CD4-positive, alpha-beta T cell treated with Interleukin-15 for 1 hour (primary cell): ENCODE data around the gene RASGRP1.

ENCODE experiments used
- DNase-seq: peaks from one replicate; pipeline ENCODE4 v3.0.0-alpha.2; 2020

RASGRP1 gene

DNA sequence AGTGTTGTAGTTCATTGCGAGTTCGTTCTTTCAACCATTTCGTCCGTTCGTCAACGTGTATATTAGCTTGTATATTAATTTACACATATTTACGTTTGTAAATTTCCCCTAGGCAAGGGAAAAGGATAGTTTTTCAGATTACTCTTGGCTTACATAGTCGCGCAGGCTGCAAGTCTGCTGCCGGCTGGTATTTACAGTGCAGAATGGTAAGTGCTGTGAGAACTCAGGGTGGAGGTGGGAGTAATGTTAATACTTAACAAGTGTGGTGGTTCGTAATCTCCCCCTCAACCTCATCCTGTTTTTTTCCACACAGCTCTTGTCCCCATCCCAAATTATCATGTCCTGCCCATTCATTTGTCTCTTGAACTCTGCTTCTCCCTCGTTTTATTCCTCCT is 109.9 kb downstream of the RASGRP1 start:
- no peak for DNase-seq

DNA sequence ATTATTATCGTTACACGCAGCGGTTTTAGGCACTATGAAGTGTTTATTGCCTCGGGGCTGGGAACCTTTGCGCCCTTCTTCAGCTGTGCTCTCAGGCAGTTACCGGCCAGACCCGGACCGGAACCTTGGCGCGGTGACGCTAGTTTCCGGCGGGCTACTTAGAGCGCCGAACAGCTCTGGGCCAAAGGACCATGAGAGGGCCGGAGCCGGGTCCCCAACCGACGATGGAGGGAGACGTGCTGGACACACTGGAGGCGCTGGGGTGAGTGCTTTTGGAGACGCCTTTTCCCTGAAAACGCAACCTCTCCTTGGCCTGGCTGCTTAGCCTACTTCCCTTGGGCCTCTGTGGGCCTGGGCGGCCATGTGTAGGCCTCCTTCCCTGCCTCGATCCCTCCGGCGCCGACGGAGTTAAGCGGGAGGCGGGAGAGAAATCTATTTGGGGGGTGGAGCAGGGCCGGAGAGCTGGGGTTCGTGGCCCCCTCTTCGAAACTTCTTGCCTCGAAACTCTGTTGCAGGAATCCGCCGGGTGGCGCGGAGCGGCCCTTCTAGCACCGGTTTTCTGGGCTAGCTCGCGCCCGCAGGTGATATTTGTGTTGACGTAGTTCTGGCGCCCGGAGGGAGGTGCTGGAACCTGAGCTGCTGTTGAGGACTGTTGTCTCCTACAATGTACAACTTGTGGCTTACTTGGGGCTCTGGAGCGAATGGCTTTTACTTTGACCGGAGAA is 110.5 kb downstream of the RASGRP1 start, which contains the start of gene FAM98B:
FAM98B (plus strand) TSS at position 157 of the 725 bp plus-strand sequence; CDS start at position 192, 35 bp downstream.
- DNase-seq, result peak; percentile 82

DNA sequence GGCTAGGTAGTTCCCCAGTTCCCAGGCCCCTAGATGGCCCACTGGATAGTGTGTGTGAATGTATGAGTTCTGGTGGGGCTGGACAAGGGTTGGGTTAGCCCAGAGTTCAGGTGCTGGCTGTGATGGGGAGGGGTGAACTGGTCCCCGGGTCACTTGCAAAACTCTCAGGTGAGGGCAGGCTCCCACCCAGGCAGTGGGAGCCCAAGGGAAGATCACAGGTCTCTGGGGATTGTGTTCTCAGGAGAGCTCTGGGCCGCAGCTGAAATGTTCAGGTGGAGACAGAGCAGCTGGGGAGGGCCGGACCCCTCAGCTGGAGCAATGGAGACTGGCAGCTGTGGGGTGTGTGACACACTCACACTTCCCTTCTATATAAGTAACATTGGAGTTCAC is 123.5 kb downstream of the RASGRP1 start:
- DNase-seq, result no peak

DNA sequence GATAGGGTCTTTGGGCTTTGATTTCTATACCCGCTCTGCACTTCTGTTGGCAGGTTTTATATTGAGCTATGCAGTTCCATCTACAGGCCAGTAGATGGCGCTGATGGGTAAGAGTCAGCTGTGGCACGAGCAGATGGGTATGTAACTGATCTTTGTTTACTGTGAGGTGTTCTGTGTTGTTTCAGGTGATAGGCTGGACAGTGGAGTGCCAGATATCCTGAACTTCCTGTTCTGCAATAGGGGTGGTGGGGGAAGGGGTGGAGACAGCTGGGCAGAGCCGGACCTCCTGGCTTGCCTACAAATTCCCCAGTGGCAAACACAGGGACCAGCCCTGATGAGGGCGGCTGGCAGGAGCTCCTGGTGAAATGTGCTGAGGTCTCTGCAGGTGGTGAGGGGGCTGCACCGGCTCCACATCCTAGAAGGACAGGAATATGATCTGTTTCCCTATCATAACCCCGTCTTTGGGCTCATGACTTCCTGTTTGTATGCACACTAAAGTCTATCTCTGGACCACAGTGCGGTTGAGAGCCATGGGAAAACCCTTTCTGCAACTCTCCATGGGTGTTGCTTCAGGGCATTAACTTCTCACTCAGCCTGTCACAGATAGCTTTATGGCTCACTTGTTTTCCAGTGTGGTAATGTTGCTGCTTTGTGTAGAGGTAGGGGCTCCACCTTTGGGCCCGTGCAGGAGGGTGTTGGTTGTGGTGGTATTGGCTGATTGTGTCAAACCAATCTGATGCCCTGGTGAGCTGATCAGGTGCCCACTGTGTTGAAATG is 124.1 kb downstream of the RASGRP1 start:
- DNase-seq, result peak; percentile 46
